ENCODE measurements around the gene TRABD2B. TPM values are rescaled to one million over a fixed set of nuclear protein-coding genes. Genes with fewer than 3 reads are reported as not detected.

The TRABD2B gene
- total RNA-seq, 5 donors from 2014 or later (not counting 1 experiment from before 2014, with no cell fraction given): not detected

GRCh38 chr1:47868348-47868676 lies 128.9 kb downstream of the TRABD2B start:
- Histone ChIP-seq H3K9me3 (no peaks in the 10 kb centered on the region), H3K4me3 (ENCODE audit: control insufficient read depth in 1 of 2, extremely low read depth in 1 of 2, low read length in 1 of 2) (no peak overlapping the region), H3K4me1 (ENCODE audit: control insufficient read depth in 1 of 2, extremely low read depth in 1 of 2, insufficient read depth in 2 of 2, low read length in 2 of 2) (no peaks in the 10 kb centered on the region), H3K36me3 (ENCODE audit: control insufficient read depth in 2 of 2, extremely low read depth in 1 of 2, insufficient read depth in 1 of 2, low read length in 1 of 2) (no peaks in the 10 kb centered on the region), H3K27ac (ENCODE audit: low read length) (no peak overlapping the region), H3K27me3 (replicated peaks in 1 of 2; ENCODE audit: control insufficient read depth in 2 of 2, extremely low read depth in 1 of 2, insufficient read depth in 2 of 2, low read length in 1 of 2) (peaks cover 0 to 12% of the 10 kb centered on the region in 2 experiments)
- 61% methylated on average over 2 of the region's 5 CpGs for WGBS (ENCODE audit: insufficient coverage)
- ATAC-seq (replicated peaks in 1 of 4): no peak
- Mint-ChIP-seq H3K9me3 (no peaks in the 10 kb centered on the region), H3K27ac (no peak overlapping the region), H3K4me3 (no peak overlapping the region), H3K36me3 (no peaks in the 10 kb centered on the region), H3K27me3 (peaks cover 0 to 8% of the 10 kb centered on the region in 2 donors), H3K4me1 (no peaks in the 10 kb centered on the region)
- CTCF ChIA-PET: no interaction called here
- no peak for DNase-seq
- POLR2A ChIA-PET: no interaction called here

- ATAC-seq (replicated peaks in 1 of 4) (no peak), DNase-seq (no peak)
- Mint-ChIP-seq H3K36me3 (no peaks in the 10 kb centered on the region), H3K27ac (no peak overlapping the region), H3K27me3 (peaks cover 0 to 8% of the 10 kb centered on the region in 2 donors), H3K9me3 (no peaks in the 10 kb centered on the region), H3K4me3 (no peak overlapping the region), H3K4me1 (no peaks in the 10 kb centered on the region)
- H3K27ac ChIP-seq (ENCODE audit: low read length): no peak overlapping the region
- no peaks in the 10 kb centered on the region for H3K9me3 ChIP-seq
- ChIA-PET POLR2A (no interaction called here), CTCF (no interaction called here)
- H3K36me3 ChIP-seq (ENCODE audit: control insufficient read depth in 2 of 2, extremely low read depth in 1 of 2, insufficient read depth in 1 of 2, low read length in 1 of 2): no peaks in the 10 kb centered on the region
- no peak overlapping the region for H3K4me3 ChIP-seq (ENCODE audit: control insufficient read depth in 1 of 2, extremely low read depth in 1 of 2, low read length in 1 of 2)
- no peaks in the 10 kb centered on the region for H3K4me1 ChIP-seq (ENCODE audit: control insufficient read depth in 1 of 2, extremely low read depth in 1 of 2, insufficient read depth in 2 of 2, low read length in 2 of 2)
- 74% methylated on average over 4 of the region's 8 CpGs for WGBS (ENCODE audit: insufficient coverage)
- peaks cover 0 to 12% of the 10 kb centered on the region in 2 experiments for H3K27me3 ChIP-seq (replicated peaks in 1 of 2; ENCODE audit: control insufficient read depth in 2 of 2, extremely low read depth in 1 of 2, insufficient read depth in 2 of 2, low read length in 1 of 2)
These were observed 129.5 kb downstream of the TRABD2B start for GRCh38 chr1:47867438-47868347.

- Histone ChIP-seq H3K4me3 (ENCODE audit: control insufficient read depth in 1 of 2, extremely low read depth in 1 of 2, low read length in 1 of 2) (no peak overlapping the region), H3K4me1 (ENCODE audit: control insufficient read depth in 1 of 2, extremely low read depth in 1 of 2, insufficient read depth in 2 of 2, low read length in 2 of 2) (no peaks in the 10 kb centered on the region), H3K9me3 (no peaks in the 10 kb centered on the region), H3K36me3 (ENCODE audit: control insufficient read depth in 2 of 2, extremely low read depth in 1 of 2, insufficient read depth in 1 of 2, low read length in 1 of 2) (no peaks in the 10 kb centered on the region), H3K27ac (ENCODE audit: low read length) (no peak overlapping the region), H3K27me3 (replicated peaks in 1 of 2; ENCODE audit: control insufficient read depth in 2 of 2, extremely low read depth in 1 of 2, insufficient read depth in 2 of 2, low read length in 1 of 2) (peaks cover 0 to 9% of the 10 kb centered on the region in 2 experiments)
- Mint-ChIP-seq H3K36me3 (no peaks in the 10 kb centered on the region), H3K27me3 (peaks cover 0 to 8% of the 10 kb centered on the region in 2 donors), H3K27ac (no peak overlapping the region), H3K9me3 (no peaks in the 10 kb centered on the region), H3K4me3 (no peak overlapping the region), H3K4me1 (no peaks in the 10 kb centered on the region)
- DNase-seq (no peak), ATAC-seq (replicated peaks in 1 of 4) (no peak)
- WGBS (ENCODE audit: insufficient coverage): 59% methylated on average over 4 of the region's 8 CpGs
- ChIA-PET CTCF (no interaction called here), POLR2A (no interaction called here)
These were observed 130.4 kb downstream of the TRABD2B start for GRCh38 chr1:47866601-47867437.

- no peak overlapping the region for H3K27ac ChIP-seq (ENCODE audit: low read length)
- peaks cover 0 to 9% of the 10 kb centered on the region in 2 experiments for H3K27me3 ChIP-seq (replicated peaks in 1 of 2; ENCODE audit: control insufficient read depth in 2 of 2, extremely low read depth in 1 of 2, insufficient read depth in 2 of 2, low read length in 1 of 2)
- H3K36me3 ChIP-seq (ENCODE audit: control insufficient read depth in 2 of 2, extremely low read depth in 1 of 2, insufficient read depth in 1 of 2, low read length in 1 of 2): no peaks in the 10 kb centered on the region
- DNase-seq (no peak), ATAC-seq (replicated peaks in 1 of 4) (no peak)
- Mint-ChIP-seq H3K27ac (no peak overlapping the region), H3K4me1 (no peaks in the 10 kb centered on the region), H3K27me3 (peaks cover 0 to 8% of the 10 kb centered on the region in 2 donors), H3K4me3 (no peak overlapping the region), H3K36me3 (no peaks in the 10 kb centered on the region), H3K9me3 (no peaks in the 10 kb centered on the region)
- H3K9me3 ChIP-seq: no peaks in the 10 kb centered on the region
- POLR2A ChIA-PET: no interaction called here
- H3K4me3 ChIP-seq (ENCODE audit: control insufficient read depth in 1 of 2, extremely low read depth in 1 of 2, low read length in 1 of 2): no peak overlapping the region
- H3K4me1 ChIP-seq (ENCODE audit: control insufficient read depth in 1 of 2, extremely low read depth in 1 of 2, insufficient read depth in 2 of 2, low read length in 2 of 2): no peaks in the 10 kb centered on the region
- WGBS (ENCODE audit: insufficient coverage): 80% methylated on average over 6 of the region's 6 CpGs
- CTCF ChIA-PET: no interaction called here
These were observed 131.2 kb downstream of the TRABD2B start for GRCh38 chr1:47865881-47866535.

- Histone ChIP-seq H3K4me1 (ENCODE audit: control insufficient read depth in 1 of 2, extremely low read depth in 1 of 2, insufficient read depth in 2 of 2, low read length in 2 of 2) (no peaks in the 10 kb centered on the region), H3K4me3 (ENCODE audit: control insufficient read depth in 1 of 2, extremely low read depth in 1 of 2, low read length in 1 of 2) (no peak overlapping the region), H3K36me3 (ENCODE audit: control insufficient read depth in 2 of 2, extremely low read depth in 1 of 2, insufficient read depth in 1 of 2, low read length in 1 of 2) (no peaks in the 10 kb centered on the region), H3K27me3 (replicated peaks in 1 of 2; ENCODE audit: control insufficient read depth in 2 of 2, extremely low read depth in 1 of 2, insufficient read depth in 2 of 2, low read length in 1 of 2) (peaks cover 0 to 7% of the 10 kb centered on the region in 2 experiments), H3K27ac (ENCODE audit: low read length) (no peak overlapping the region), H3K9me3 (no peaks in the 10 kb centered on the region)
- H3K9me3 Mint-ChIP-seq: no peaks in the 10 kb centered on the region
- H3K27me3 Mint-ChIP-seq: peaks cover 7 to 9% of the 10 kb centered on the region in 2 donors
- WGBS (ENCODE audit: insufficient coverage): 7% methylated on average over 2 of the region's 3 CpGs
- no peaks in the 10 kb centered on the region for H3K36me3 Mint-ChIP-seq
- ChIA-PET CTCF (no interaction called here), POLR2A (no interaction called here)
- no peak overlapping the region for H3K27ac Mint-ChIP-seq
- H3K4me3 Mint-ChIP-seq: no peak overlapping the region
- no peak for ATAC-seq (replicated peaks in 1 of 4)
- H3K4me1 Mint-ChIP-seq: peaks cover 0 to 8% (median 3%) of the 10 kb centered on the region in 3 donors
- DNase-seq: no peak
These were observed 138.0 kb downstream of the TRABD2B start for GRCh38 chr1:47859092-47859743.

GRCh38 chr1:47856996-47857395 lies 140.2 kb downstream of the TRABD2B start:
- peaks cover 7 to 9% of the 10 kb centered on the region in 2 donors for H3K27me3 Mint-ChIP-seq
- Histone ChIP-seq H3K27me3 (replicated peaks in 1 of 2; ENCODE audit: control insufficient read depth in 2 of 2, extremely low read depth in 1 of 2, insufficient read depth in 2 of 2, low read length in 1 of 2) (peaks cover 0 to 7% of the 10 kb centered on the region in 2 experiments), H3K9me3 (no peaks in the 10 kb centered on the region), H3K4me1 (ENCODE audit: control insufficient read depth in 1 of 2, extremely low read depth in 1 of 2, insufficient read depth in 2 of 2, low read length in 2 of 2) (no peaks in the 10 kb centered on the region), H3K36me3 (ENCODE audit: control insufficient read depth in 2 of 2, extremely low read depth in 1 of 2, insufficient read depth in 1 of 2, low read length in 1 of 2) (no peaks in the 10 kb centered on the region), H3K27ac (ENCODE audit: low read length) (no peak overlapping the region), H3K4me3 (ENCODE audit: control insufficient read depth in 1 of 2, extremely low read depth in 1 of 2, low read length in 1 of 2) (no peak overlapping the region)
- DNase-seq: no peak
- ChIA-PET POLR2A (no interaction called here), CTCF (no interaction called here)
- no peaks in the 10 kb centered on the region for H3K9me3 Mint-ChIP-seq
- WGBS (ENCODE audit: insufficient coverage): 88% methylated on average over 4 of the region's 4 CpGs
- H3K4me1 Mint-ChIP-seq: peaks cover 0 to 8% (median 3%) of the 10 kb centered on the region in 3 donors
- H3K36me3 Mint-ChIP-seq: no peaks in the 10 kb centered on the region
- no peak for ATAC-seq (replicated peaks in 1 of 4)
- no peak overlapping the region for H3K27ac Mint-ChIP-seq
- H3K4me3 Mint-ChIP-seq: no peak overlapping the region
